PC-9 (cell line): Measurements from ENCODE around the gene KATNA1. TPM values are rescaled to one million over a fixed set of nuclear protein-coding genes. Genes with fewer than 3 reads are reported as not detected.

Experiments used
- BruUV-seq: library from RNA; stranded (reverse); fragments of 400-500 nt; replicated peaks from 2 replicates; lab custom pipeline; 2021; lab: Mats Ljungman, UMichigan
- CTCF ChIA-PET: fragments of 300-600 bp; sonication (Branson Sonifier 250); formaldehyde crosslinking; loops from one replicate; lab custom pipeline; 2022; ENCODE audit warnings: antibody characterized with exemption; lab: Charles Lee
- POLR2A ChIA-PET: fragments of 300-600 bp; sonication (Branson Sonifier 250); formaldehyde crosslinking; loops from one replicate; lab custom pipeline; 2022; ENCODE audit warnings: antibody characterized with exemption; ENCODE audit not compliant: unreplicated experiment; lab: Charles Lee
- DNase-seq, 2 experiments: peaks; one replicate each; pipeline versions ENCODE4 v3.0.0 to v3.0.0-alpha.2; 2015 to 2022; ENCODE audit warnings: mixed read lengths in 1 of 2
- H2AFZ ChIP-seq: fragments of 200-600 bp; sonication (generic); 2 replicates; pipeline ENCODE4 v1.8.1; 2017; ENCODE audit warnings: antibody characterized with exemption
- H3F3A ChIP-seq: fragments of 200-600 bp; sonication (generic); 2 replicates; pipeline ENCODE4 v1.8.1; 2017; ENCODE audit warnings: antibody characterized with exemption, mild to moderate bottlenecking, low read depth; ENCODE audit not compliant: insufficient read depth
- H3K27ac ChIP-seq: fragments of 200-600 bp; sonication (generic); 2 replicates; pipeline ENCODE4 v1.6.1; 2016; ENCODE audit warnings: mixed run types
- H3K27me3 ChIP-seq: fragments of 200-600 bp; sonication (generic); 2 replicates; pipeline ENCODE4 v1.6.1; 2016; ENCODE audit warnings: low read depth, mixed run types; ENCODE audit not compliant: insufficient read depth
- H3K36me3 ChIP-seq: fragments of 200-600 bp; sonication (generic); 2 replicates; pipeline ENCODE4 v1.6.1; 2016; ENCODE audit warnings: low read depth, mixed run types
- H3K4me1 ChIP-seq: fragments of 200-600 bp; sonication (generic); replicated peaks from 2 replicates; pipeline ENCODE4 v1.6.1; 2016; ENCODE audit warnings: mixed run types; ENCODE audit not compliant: insufficient read depth
- H3K4me2 ChIP-seq: fragments of 200-600 bp; sonication (generic); 2 replicates; pipeline ENCODE4 v1.6.1; 2017; ENCODE audit warnings: mixed run types
- H3K4me3 ChIP-seq: fragments of 200-600 bp; sonication (generic); 2 replicates; pipeline ENCODE4 v1.6.1; 2016; ENCODE audit warnings: mixed run types
- H3K79me2 ChIP-seq: fragments of 200-600 bp; sonication (generic); 2 replicates; pipeline ENCODE4 v1.6.1; 2017; ENCODE audit warnings: low read depth, mixed run types
- H3K9me2 ChIP-seq: fragments of 200-600 bp; sonication (generic); 2 replicates; pipeline ENCODE4 v1.8.1; 2017; ENCODE audit warnings: mild to moderate bottlenecking; ENCODE audit not compliant: insufficient read depth
- H3K9me3 ChIP-seq: fragments of 200-600 bp; sonication (generic); 2 replicates; pipeline ENCODE4 v1.8.1; 2016; ENCODE audit warnings: low read depth; ENCODE audit not compliant: insufficient read depth
- H4K20me1 ChIP-seq: fragments of 200-600 bp; sonication (generic); 2 replicates; pipeline ENCODE4 v1.8.1; 2017; ENCODE audit not compliant: insufficient read depth
- CTCF ChIP-seq: fragments of 200-600 bp; sonication (generic); conservative IDR thresholded peaks from 2 replicates; pipeline ENCODE4 v1.6.1; 2017; ENCODE audit warnings: mixed run types, antibody characterized with exemption, mild to moderate bottlenecking, moderate library complexity
- EZH2 ChIP-seq: fragments of 200-600 bp; sonication (generic); IDR thresholded peaks from 2 replicates; pipeline ENCODE4 v1.8.0; 2017; ENCODE audit warnings: antibody characterized with exemption, low read depth
- intact Hi-C: fragments of 100-400 bp; cut with micrococcal nuclease; formaldehyde crosslinking; loops from one replicate; pipeline ENCODE4 v1.10.0; 2022; ENCODE audit not compliant: unreplicated experiment
- total RNA-seq: library from RNA; stranded (reverse); gene quantifications from 2 replicates; pipeline ENCODE4 v1.2.3, GENCODE V29; 2021

The KATNA1 gene
- total RNA-seq, 1 experiment from 2014 or later: 16.1 TPM

DNA sequence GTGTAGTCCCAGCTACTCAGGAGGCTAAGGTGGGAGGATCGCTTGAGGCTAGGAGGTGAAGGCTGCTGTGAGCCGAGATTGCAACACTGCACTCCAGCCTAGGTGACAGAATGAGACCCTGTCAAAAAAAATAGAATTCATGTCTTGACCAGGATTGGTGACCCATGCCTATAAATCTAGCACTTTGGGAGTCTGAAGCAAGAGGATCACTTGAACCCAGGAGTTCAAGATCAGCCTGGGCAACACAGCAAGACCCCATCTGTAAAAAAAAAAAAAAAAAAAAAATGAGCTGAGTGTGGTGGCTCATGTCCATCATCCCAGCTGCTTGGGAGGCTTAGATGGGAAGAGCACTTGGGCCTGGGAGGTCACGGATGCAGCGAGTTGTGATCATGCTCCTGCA, 48.0 kb downstream of the KATNA1 start:
- H3F3A ChIP-seq: peaks cover 10% of the 10 kb centered on the region; the same call in 1 of the 2 replicates
- no peak overlapping the region for H3K4me2 ChIP-seq
- H3K9me3 ChIP-seq: no peaks in the 10 kb centered on the region
- H3K27me3 ChIP-seq: no peaks in the 10 kb centered on the region
- DNase-seq: no peak
- TF ChIP-seq EZH2 (no peak), CTCF (no peak)
- no TSS peak for BruUV-seq
- ChIA-PET POLR2A (interaction anchor here (0.6 kb wide), 1 partner anchor 1382 kb away, joined by 4 read pairs; no protein-coding TSS in a partner anchor), CTCF (no interaction called here)
- intact Hi-C loops: no loop called here
- no peaks in the 10 kb centered on the region for H3K79me2 ChIP-seq
- H3K36me3 ChIP-seq: no peaks in the 10 kb centered on the region
- H3K27ac ChIP-seq: no peak overlapping the region
- no peaks in the 10 kb centered on the region for H3K9me2 ChIP-seq
- H4K20me1 ChIP-seq: no peaks in the 10 kb centered on the region
- H2AFZ ChIP-seq: no peak overlapping the region
- no peak overlapping the region for H3K4me3 ChIP-seq
- no peaks in the 10 kb centered on the region for H3K4me1 ChIP-seq

DNA sequence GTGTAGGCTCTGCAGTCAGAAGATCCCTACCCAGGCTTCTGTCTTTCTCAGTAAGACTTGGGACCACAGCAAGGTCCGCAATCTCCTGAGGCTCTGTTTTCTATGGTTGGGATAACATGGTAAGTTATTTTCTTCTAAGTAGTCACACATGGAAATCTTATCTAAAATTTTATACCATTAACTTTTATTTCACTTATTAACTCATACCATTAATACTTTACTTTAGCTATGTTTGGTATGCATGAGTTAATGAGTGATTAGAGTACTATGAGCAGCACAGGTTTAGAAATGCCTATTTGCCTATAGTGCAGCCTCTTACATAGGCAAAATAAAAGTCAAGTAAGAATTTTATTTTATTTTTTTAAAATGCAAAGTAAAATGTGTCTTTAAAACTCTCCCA, 55.1 kb downstream of the KATNA1 start:
- BruUV-seq: no TSS peak

DNA sequence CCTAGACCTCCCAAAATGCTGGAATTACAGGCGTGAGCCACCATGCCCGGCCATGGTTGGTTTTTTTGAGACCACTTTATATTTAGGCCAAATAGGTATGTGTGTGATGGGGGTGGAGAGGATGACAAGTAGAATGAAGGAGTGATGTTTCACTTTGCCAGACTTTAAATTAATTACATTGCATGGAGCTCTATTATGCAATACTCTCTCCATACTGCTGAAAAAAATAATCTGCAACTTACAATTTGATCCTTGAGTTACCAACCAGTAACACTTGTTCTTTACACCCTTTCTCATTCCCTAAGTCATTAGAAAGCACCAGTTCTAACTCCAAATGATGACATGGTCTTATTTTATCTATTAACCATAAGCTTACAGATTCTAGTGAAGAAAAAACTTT, 55.5 kb downstream of the KATNA1 start:
- POLR2A ChIA-PET: no interaction called here
- Histone ChIP-seq H3K9me3 (no peaks in the 10 kb centered on the region), H3K4me3 (no peak overlapping the region), H3K27me3 (no peaks in the 10 kb centered on the region), H3K4me1 (no peaks in the 10 kb centered on the region), H3K9me2 (no peaks in the 10 kb centered on the region), H4K20me1 (no peaks in the 10 kb centered on the region), H3K27ac (no peak overlapping the region), H3F3A (peaks cover 13% of the 10 kb centered on the region; the same call in 1 of the 2 replicates), H3K4me2 (no peak overlapping the region), H3K79me2 (no peaks in the 10 kb centered on the region), H2AFZ (no peak overlapping the region), H3K36me3 (peaks cover 6% of the 10 kb centered on the region)
- intact Hi-C loops: no loop called here
- no peak for DNase-seq
- CTCF ChIA-PET: no interaction called here
- TF ChIP-seq CTCF: no peak
- no peak for TF ChIP-seq EZH2
- no TSS peak for BruUV-seq

More for the DNA sequence above, 55.1 kb downstream of the KATNA1 start:
- Histone ChIP-seq H3K9me3 (no peaks in the 10 kb centered on the region), H3K4me3 (no peak overlapping the region), H3K36me3 (peaks cover 6% of the 10 kb centered on the region), H3K27ac (no peak overlapping the region), H2AFZ (no peak overlapping the region), H3K27me3 (no peaks in the 10 kb centered on the region), H4K20me1 (no peaks in the 10 kb centered on the region), H3K4me1 (no peaks in the 10 kb centered on the region), H3F3A (peaks cover 13% of the 10 kb centered on the region; the same call in 1 of the 2 replicates), H3K9me2 (no peaks in the 10 kb centered on the region), H3K4me2 (no peak overlapping the region), H3K79me2 (no peaks in the 10 kb centered on the region)
- POLR2A ChIA-PET: no interaction called here
- intact Hi-C loops: no loop called here
- no peak for DNase-seq
- TF ChIP-seq CTCF (no peak), EZH2 (no peak)
- CTCF ChIA-PET: no interaction called here
